GM21390 (cell line): ENCODE measurements around the gene CROCC2.

Source experiments
- ATAC-seq: cut with Tn5 transposase; IDR thresholded peaks from one replicate; pipeline ENCODE4 v1.9.1; 2021; ENCODE audit not compliant: unreplicated experiment

CROCC2 gene

GRCh38 chr2:241009601-241010530, 103.7 kb downstream of the CROCC2 start:
- ATAC-seq, result no peak

GRCh38 chr2:241010531-241011295, 104.6 kb downstream of the CROCC2 start:
- ATAC-seq, result no peak

DNA sequence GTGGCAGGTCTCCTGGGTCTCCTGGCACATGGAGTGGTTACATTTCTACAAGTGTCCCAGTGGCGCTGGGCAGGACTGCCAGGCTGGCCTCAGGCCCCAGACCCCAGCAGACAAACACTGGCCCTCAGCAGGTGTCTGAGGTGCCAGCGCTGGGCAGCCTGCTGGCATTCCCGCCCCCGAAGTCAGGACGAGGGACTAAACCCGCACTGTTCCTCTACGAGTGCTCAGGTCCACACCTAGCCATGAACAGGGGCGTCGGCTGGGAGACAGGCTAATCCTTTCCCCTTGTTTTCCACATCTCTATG, 105.1 kb downstream of the CROCC2 start:
- no peak for ATAC-seq

DNA sequence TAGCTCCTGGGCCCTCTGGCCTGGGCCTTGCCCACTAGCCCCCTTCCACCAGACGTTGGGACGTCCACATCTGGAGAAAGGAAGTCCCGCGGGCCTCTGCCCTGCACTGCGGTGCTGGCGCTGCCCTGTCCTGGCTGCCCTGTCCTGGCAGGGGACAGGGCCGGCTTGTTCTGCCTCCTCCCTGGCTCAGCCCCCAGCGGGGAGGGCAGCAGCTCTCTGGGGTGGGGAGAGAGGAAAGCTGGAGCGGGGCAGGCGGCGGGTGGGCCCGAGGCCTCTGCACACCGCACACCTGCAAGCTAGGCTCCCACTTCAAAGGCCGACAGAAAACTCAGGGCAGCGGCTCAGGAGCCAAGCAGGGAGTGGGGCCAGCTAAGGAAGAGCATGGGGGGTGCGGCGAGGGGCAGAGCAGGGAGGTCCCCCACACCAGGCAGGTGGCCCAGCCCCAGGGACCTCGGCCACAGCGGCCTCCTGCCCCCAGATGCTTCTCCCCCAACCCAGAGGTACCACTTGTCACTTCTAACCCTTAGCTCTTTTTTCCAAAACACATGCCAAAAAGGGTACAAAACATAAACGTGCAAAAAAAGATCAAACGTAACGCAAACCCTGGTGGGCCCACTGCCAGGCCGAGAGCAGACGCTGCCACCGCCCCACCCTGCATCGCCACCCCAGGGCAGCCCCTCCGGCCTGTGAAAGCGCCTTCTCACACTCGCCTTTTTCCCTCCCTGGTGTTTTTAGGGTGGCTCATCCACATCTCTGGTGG, 105.8 kb downstream of the CROCC2 start:
- ATAC-seq, result no peak

GRCh38 chr2:241014224-241014623, 108.1 kb downstream of the CROCC2 start:
- ATAC-seq, result no peak

- ATAC-seq, result no peak
Measured at GRCh38 chr2:241014764-241015163, 108.6 kb downstream of the CROCC2 start.

- no peak for ATAC-seq
Measured at GRCh38 chr2:241015439-241015838, 109.3 kb downstream of the CROCC2 start.

DNA sequence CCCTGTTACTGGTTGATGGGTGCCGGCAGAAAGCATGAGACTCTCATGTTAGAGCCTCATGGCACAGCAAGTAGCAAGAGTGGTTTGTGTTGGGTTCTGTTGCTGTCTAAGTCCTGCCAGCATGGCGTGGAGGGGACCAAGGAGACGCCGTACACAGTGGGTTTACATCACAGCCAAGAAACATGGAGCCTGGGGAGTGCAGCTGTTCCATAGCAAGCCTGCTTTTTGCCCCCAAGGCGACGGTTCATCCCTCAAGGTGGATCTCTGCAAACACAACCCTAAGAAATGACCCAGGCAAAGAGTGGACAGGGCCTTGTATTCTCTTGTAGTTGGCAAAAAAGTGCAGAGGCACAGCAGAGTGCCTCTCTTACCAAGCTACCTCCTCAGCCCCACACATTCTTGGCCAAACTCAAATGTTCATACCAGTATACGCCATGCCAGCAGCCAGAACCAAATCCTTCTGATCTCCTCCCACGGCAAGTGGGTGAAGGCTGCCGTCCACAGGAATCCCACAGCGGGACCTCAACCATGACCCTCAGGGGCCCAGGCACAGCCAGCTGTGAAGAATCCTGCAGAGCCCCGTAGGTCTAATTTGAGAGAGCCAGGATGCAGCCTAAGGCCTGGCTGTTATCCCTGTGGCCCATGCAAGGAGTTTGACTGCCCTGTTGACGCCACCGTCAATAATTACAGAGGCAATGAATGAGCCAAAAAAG, 111.2 kb downstream of the CROCC2 start:
- ATAC-seq, result no peak

- no peak for ATAC-seq
Measured at GRCh38 chr2:241018051-241018891, 112.1 kb downstream of the CROCC2 start.

DNA sequence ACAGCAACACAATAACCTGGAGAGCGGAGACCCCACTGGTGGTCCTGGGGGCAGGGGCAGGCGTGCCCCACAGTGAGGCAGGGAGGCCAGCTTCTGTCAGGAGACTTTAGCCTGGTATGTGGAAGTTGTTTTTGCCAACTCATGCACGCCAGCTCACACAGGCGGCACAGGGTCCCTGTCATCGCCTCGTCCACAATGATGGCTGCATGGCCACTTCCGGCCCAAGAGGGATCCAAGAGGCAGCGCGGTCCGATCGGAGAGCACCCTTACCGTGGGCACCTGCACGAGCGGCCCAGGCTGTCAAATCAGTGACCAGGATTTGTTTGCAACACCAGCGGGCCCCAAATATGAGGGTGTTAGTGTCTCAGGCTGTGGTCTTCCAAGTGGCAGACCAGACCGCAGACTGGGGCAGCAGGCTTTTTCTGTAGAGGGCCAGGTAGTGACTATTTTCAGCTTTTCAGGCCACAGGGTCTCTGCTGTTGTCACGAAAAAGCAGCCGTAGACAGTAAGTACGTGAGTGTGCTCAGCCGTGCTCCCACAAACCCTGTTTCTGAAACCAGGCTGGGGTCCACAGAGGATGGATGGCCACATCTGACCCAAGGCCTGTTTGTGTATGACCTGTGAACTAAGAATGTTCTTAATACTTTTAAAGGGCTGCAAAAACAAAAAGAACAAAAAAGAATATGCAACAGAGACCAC, 113.5 kb downstream of the CROCC2 start:
- no peak for ATAC-seq

DNA sequence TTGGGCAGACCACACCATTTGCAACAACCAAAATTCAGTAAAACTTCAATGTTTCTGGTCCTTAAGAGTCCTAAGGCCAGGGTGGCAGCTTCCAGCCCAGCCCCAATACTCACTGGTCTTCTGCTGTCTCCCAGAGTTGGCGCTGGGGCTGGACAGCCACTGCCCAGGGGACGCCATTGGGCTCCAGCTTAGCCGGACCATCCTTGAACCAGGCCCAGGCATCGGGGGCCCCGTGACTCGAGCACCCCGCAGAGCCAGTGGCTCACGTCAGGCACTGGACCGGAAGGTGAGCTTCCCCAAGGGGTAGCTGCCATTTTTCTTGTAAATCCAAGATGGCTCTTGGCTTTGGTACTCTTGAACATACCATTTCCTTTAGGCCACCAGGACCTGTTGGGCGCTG, 114.1 kb downstream of the CROCC2 start:
- ATAC-seq, result no peak

GRCh38 chr2:241020629-241021190, 114.6 kb downstream of the CROCC2 start:
- ATAC-seq, result no peak

GRCh38 chr2:241025639-241026038, 119.5 kb downstream of the CROCC2 start:
- no peak for ATAC-seq

GRCh38 chr2:241029599-241030332, 123.6 kb downstream of the CROCC2 start:
- no peak for ATAC-seq

GRCh38 chr2:241030333-241030680, 124.2 kb downstream of the CROCC2 start:
- ATAC-seq, result no peak

DNA sequence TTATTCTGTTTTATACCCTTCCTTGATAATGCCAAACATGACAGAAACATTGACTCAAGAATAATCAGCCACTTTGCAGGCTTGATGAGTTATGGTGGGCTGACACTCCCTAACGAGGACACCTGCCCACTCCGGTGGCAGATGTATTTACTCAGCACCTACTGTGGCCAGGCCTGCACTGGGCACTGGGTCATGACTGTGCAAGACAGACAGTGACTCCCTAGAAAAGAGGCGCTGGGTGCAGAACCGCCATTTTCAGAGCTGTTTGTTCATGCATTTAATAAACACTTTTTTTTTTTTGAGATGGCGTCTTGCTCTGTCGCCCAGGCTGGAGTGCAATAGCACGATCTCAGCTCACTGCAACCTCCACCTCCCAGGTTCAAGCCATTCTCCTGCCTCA, 124.7 kb downstream of the CROCC2 start:
- no peak for ATAC-seq

- ATAC-seq, result no peak
Measured at GRCh38 chr2:241031436-241032165, 125.5 kb downstream of the CROCC2 start.
